Right ventricle myocardium inferior (tissue), 1 donor: Measurements from ENCODE around the gene ZC3H18. TPM values are rescaled to one million over a fixed set of nuclear protein-coding genes. Genes with fewer than 3 reads are reported as not detected.
"Not testable (repeated sequence)": the region's sequence is repeated elsewhere in the genome, so short reads cannot be mapped to it uniquely, and the experiment has no call there.

ENCODE experiments used
- ATAC-seq: fragments of 200-7000 bp; cut with Tn5 transposase; one replicate; pipeline ENCODE4 v1.9.1; 2020; ENCODE audit warnings: mild to moderate bottlenecking, moderate library complexity
- DNase-seq: peaks from one replicate; pipeline ENCODE4 v3.0.0; 2021; ENCODE audit errors: missing footprints
- intact Hi-C: fragments of 100-400 bp; cut with DNase I; formaldehyde crosslinking; loops from one replicate; pipeline ENCODE4 v1.11.0; 2022
- total RNA-seq: library from RNA; stranded (reverse); fragmentation: NEBNext Ultra II Directional; extraction: Animal tissue kit (Norgen Biotek cat#: 25700); gene quantifications from one replicate; pipeline ENCODE4 v1.2.1, GENCODE V29; 2021
- donor health status: DM: no; HTN: yes; CAD: no; lungs with severe emphysema.

ZC3H18 gene
- total RNA-seq, 1 donor from 2014 or later = 23.9 TPM

DNA sequence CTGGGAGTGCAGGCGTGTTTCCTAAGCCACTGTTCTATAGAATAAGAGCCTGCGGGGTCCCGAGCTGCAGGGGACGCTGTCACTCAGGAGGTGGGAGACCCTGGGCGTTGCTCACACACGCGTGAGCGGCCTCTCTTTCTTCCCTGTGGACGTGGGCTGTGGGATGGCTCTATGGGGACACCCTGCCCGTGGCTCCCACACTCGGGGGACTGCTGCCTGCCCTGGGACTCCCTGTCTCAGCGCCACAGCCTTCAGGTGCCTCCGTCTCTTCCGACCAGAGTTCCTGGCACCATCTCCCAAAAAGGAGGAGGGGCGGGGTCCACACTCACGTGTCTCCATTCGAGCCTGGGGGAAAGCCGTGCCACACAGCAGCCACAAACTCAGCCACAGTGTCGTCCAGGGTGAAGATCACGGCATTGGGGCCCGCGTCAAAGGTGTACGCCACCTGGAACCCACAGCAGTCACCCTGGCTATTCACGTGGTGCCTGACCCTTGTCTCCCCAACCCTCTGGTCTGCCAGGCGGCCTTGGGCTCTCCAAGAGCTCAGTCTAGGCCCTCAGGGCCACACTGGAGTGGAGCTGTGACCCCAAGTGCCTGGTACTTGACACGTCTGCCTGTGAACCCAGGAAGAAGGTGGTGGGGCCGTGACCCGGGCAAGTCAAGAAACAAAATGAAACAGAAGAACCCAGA is 84.3 kb downstream of the ZC3H18 start:
- intact Hi-C loops = no loop called here
- DNase-seq (no peak), ATAC-seq (no peak)

- intact Hi-C loops = no loop called here
- ATAC-seq = no peak
- no peak for DNase-seq
Observed at GRCh38 chr16:88655053-88655732, 85.0 kb downstream of the ZC3H18 start.

DNA sequence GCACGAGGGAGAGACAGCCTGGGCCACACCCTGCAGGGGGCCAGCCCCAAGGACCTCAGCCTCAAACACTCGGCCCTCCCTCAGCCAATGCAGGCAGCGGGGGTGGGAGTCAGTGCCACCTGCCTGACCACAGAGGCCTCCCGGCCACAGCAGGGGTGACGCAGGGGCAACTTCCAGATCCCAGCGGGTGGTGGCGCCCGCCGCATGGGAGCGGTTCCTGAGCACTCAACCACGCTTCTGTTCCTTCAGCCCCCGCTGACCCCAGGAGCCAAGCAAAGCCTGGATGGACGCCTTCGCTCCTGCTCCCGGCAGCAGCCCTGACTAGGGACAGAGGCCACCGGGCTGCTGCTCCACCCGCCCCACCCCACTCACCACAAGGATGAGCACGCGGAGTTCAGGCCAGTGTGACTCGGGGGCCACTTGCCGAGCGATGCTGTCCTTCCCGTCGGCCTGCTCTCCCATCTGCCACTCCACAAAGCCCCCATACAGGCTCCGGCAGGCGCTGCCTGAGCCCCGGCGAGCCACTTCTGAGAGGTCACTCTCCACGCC is 85.6 kb downstream of the ZC3H18 start:
- DNase-seq (no peak), ATAC-seq (no peak)
- intact Hi-C loops = no loop called here

- DNase-seq = no peak
- no peak for ATAC-seq
- intact Hi-C loops = no loop called here
Observed at GRCh38 chr16:88656291-88656980, 86.2 kb downstream of the ZC3H18 start.

DNA sequence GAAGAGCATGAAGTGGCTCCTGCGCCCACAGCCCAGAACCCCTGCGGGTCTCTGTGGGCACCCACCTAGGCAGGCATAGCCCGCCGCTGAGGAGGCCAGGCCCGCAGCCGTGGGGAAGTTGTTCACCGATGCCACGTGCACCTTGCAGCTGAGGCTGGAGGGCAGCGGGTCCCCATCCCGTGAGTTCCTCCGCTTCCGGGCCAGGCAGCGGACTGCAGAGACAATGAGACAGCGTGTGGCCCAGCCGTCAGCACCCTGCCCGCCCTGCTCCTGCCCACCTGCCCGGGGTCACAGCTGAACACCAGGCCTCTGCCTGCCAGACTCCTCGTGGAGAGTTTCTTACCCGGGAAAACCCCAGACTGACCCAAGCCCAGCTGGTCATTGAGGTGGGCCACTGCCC is 87.2 kb downstream of the ZC3H18 start:
- ATAC-seq = no peak
- intact Hi-C loops = no loop called here
- no peak for DNase-seq

DNA sequence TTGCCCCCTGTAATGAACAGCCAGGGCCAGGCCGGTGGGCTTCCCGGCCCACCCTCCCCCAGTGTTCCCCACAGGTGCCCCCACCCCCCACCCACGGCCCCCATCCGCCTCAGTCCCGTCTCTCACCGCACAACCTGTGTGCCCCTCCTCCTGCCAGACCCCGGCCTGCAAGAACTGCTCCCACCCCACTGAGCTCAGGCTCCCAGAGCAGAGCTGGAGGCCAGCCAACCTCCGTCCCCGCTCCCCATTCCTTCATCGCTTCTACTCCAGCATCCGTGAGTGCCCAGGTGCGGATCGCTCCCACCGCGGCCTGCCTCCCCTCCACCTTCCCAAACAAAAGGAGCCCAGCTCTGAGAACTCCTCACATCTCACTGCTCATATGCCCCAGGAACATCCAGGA is 88.5 kb downstream of the ZC3H18 start:
- intact Hi-C loops = no loop called here
- no peak for ATAC-seq
- DNase-seq = no peak

GRCh38 chr16:88659160-88659559 is 89.0 kb downstream of the ZC3H18 start:
- ATAC-seq (no peak), DNase-seq (no peak)
- intact Hi-C loops = no loop called here

DNA sequence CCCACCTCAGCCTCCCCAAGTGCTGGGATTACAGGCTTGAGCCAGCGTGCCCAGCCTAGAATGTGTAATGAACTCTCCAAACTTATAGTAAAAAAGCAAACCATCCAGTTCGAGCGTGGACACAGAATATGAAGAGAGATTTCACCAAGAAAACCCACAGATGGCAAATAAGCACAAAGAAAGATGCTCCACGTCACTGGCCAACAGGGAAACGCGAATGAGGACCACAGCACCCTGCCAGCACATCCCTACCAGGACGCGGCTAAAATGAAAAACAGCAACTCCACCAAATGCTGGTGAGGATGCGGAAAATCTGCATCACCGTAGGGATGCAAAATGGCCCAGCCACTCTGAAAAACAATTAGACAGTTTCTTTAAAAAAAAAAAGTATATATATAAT is 91.3 kb downstream of the ZC3H18 start:
- intact Hi-C loops = no loop called here

DNA sequence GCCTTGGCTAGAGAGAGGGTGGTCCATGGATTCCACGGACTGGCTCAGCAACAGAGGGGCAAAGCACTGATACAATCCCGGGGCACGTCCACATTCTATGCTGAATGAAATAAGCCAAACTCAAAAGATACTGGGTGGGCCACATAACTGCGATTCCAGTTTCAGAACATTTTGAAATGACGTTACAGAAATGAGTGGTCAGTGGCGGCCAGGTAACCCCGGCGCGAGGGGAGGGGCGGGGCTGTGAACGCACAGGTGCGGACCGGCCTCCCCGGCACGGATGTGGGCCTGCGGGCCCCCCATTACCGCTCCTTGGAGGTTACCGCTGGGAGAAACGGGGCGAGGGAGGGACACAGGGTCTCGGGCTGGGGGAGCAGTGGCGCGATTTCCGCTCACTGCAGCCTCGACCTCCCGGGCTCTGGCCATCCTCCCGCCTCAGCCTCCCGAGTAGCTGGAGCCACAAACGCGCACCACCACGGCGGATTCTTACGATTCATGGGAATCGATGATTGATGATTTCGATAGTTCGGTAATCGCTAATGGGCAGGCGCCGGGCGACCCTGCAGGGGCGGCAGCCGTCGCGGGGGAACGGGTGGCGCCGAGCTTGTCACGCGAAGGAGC is 92.1 kb downstream of the ZC3H18 start:
- DNase-seq = no peak

More for the DNA sequence above, 91.3 kb downstream of the ZC3H18 start:
- DNase-seq = no peak
- ATAC-seq = no peak

DNA sequence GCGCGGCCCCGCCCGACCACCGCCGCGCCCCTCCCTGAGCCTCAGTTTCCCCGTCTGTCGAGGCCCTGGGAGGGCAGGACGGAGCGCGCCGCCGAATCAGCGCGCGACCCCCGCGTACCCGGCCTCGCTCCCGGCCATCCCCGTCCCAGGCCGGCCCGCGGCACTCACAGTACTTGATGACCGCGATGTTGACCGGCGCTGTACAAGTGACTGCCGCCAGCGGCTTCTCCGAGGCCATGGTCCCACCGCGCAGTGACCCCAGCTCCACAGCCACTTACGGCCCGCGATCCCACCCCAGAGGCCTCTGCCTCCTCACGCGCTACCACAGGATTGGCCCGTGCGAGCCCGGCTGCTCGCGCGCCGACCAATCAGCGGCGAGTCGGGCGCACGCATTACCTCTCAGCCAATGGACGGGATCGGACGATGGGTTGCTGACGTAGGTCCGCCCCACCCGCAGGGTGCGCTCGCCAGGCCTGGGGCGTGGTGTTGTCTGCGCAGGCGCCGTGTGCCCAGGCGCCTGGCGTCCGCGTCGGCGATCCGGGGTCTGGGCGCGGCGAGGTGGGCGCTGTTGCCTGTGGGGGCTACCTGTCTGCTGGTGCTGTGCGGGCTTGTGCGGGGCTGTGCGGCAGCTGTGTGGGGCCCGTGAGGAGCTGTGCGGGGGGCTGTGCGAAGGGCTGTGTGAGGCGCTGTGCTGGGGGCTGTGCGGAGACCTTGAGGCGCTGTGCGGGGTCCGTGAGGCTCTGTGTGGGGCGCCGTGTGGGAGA is 92.8 kb downstream of the ZC3H18 start, which contains the start of gene MVD:
Gene MVD (minus strand): TSS at position 249 of the 764 bp plus-strand sequence. CDS start 11 bp downstream, at position 238.
- DNase-seq (peak; percentile 98), ATAC-seq (peak; percentile 99)
- intact Hi-C loops = loop anchor here (1.0 kb wide), 1 partner anchor 93 kb away; the partner anchor contains the start of gene ZC3H18

More for the DNA sequence above, 92.1 kb downstream of the ZC3H18 start:
- no peak for ATAC-seq
- intact Hi-C loops = no loop called here

DNA sequence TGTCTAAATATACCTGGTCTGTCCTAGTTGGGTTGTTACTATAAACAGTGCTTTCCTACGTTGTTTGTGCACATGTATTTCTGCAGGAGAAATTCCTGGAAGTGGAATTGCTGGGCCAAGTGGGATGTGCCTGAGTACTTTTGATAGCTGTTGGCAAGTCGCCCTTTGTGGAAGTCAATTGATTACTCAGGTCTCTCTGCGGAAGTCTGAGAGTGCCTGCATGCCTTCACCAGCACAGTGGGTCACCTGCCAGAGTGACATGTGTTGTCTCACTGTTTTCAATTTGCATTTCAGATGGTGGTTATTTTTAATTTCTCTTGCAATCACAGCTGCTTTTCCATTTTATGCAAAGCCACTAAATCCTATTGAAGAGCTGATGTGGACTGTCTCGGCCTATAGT is 94.9 kb downstream of the ZC3H18 start:
- no peak for ATAC-seq
- intact Hi-C loops = no loop called here
- no peak for DNase-seq

DNA sequence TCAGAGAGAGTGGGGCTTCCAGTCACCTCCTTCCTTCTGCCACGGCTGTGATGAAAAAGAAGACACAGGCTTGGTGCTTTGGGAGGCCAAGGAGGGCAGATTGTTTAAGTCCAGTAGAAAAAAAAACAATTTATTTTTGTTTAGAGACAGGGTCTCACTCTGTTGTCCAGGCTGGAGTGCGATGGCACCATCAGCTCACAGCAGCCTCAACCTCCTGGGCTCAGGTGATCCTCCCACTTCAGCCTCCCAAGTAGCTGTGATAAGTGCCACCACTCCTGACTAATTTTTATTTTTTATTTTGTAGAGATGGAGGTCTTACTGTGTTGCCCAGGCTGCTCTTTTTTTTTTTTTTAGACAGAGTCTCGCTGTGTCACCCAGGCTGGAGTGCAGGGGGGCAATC is 95.4 kb downstream of the ZC3H18 start:
- no peak for ATAC-seq
- intact Hi-C loops = no loop called here
- no peak for DNase-seq

- intact Hi-C loops = no loop called here
- DNase-seq = no peak
- ATAC-seq = no peak
Observed at GRCh38 chr16:88667461-88667860, 97.3 kb downstream of the ZC3H18 start.

DNA sequence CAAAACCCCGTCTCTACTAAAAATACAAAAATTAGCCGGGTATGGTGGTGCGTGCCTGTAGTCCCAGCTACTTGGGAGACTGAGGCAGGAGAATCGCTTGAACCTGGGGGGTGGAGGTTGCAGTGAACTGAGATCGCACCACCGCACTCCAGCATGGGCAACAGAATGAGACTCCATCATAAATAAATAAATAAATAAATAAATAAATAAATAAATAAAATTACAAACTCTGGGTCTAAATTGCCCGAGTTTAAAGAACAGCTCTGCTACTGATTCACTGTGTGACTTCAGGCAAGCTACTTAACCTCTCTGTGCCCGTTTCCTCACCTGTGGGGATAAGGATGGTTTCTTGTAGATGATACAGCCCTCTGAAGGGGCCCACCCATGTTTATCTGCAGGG is 99.3 kb downstream of the ZC3H18 start:
- ATAC-seq, intact Hi-C loops, DNase-seq: not testable (repeated sequence)

DNA sequence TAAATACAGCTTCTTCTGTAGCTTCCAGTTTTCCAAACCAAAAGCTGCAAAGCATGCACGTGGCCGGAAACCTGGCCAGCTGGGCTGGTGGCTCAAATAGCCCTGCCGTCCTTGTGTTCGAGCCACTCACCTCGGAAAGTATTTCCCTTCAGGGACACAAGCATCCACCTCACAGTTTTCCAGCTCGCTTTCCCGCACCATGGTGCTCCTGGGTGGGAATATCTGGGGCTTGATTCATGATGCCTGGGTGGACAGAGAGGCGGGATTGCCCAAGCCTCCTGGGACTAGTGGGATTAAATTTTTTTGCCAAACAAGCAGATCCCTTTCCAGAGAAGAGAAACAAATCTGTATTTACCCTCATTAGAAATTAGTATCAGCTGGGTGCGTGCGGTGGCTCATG is 99.8 kb downstream of the ZC3H18 start:
- DNase-seq (no peak), ATAC-seq (no peak)
- intact Hi-C loops = no loop called here

GRCh38 chr16:88671806-88672205 is 101.6 kb downstream of the ZC3H18 start:
- no peak for ATAC-seq
- intact Hi-C loops = no loop called here

GRCh38 chr16:88672776-88673175 is 102.6 kb downstream of the ZC3H18 start:
- ATAC-seq (peak; percentile 21), DNase-seq (no peak)
- intact Hi-C loops = no loop called here

More at GRCh38 chr16:88671806-88672205, 101.6 kb downstream of the ZC3H18 start:
- DNase-seq = no peak

GRCh38 chr16:88673716-88674379 is 103.6 kb downstream of the ZC3H18 start:
- intact Hi-C loops = no loop called here
- ATAC-seq (peak; percentile 88), DNase-seq (no peak)
